ENCODE results near the gene KRTAP5-8.
"Not testable (repeated sequence)": the region's sequence is repeated elsewhere in the genome, so short reads cannot be mapped to it uniquely, and the experiment has no call there.

KRTAP5-8 gene

DNA sequence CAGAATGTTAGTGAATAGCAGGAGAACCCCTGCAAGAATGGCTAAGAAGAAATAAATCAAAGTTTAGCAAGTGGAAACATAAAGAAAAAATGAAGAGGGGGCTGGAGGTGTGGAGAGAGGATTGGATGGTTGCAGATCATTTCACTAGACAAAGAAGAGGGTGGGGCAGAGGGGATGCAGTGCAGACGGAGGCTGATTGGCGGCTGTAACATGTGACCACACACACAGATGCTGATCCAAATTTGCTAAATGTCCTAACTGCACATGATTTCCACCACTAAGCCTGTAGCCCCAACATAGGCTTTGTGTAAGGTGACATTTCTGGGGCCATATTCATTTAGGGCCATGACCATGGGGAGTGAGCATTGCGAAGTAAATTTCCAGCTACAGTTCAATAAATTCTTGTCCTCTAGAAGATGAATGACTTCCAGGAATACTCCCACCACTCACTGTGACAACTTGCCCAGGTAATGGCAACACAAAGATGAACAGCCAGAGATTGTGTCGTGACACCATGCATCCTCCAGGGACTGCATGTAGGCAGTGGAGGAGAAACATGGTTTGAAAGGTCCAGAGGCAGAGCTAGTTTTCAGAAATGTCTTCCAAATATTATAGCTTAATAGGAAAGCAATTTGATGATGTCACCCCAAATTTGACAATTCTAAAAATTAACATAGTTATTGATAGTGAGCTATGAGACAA is 38.0 kb downstream of the KRTAP5-8 start:
- no peak for DNase-seq

- DNase-seq = not testable (repeated sequence)
These were observed 39.1 kb downstream of the KRTAP5-8 start for GRCh38 chr11:71576688-71577465.

GRCh38 chr11:71577469-71578004 is 39.7 kb downstream of the KRTAP5-8 start:
- DNase-seq = no peak

DNA sequence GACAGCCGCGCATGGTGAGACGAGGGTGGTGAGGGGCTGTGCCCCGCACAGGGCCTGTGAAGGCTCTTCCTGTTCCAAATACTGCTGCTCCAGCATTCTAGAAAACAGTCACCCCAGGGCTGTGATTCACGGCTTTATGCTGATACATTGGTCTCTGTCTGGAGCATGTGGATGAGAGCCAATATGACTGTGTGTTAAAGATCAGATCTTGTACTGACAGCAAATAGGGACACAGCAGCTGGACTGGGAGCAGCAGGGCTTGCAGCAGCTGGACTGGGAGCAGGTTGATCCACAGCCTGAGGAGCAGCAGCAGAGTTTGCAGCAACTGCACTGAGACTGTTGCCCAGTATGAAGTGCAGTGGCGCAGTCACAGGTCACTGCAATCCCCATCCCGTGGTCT is 41.7 kb downstream of the KRTAP5-8 start:
- DNase-seq = not testable (repeated sequence)

DNA sequence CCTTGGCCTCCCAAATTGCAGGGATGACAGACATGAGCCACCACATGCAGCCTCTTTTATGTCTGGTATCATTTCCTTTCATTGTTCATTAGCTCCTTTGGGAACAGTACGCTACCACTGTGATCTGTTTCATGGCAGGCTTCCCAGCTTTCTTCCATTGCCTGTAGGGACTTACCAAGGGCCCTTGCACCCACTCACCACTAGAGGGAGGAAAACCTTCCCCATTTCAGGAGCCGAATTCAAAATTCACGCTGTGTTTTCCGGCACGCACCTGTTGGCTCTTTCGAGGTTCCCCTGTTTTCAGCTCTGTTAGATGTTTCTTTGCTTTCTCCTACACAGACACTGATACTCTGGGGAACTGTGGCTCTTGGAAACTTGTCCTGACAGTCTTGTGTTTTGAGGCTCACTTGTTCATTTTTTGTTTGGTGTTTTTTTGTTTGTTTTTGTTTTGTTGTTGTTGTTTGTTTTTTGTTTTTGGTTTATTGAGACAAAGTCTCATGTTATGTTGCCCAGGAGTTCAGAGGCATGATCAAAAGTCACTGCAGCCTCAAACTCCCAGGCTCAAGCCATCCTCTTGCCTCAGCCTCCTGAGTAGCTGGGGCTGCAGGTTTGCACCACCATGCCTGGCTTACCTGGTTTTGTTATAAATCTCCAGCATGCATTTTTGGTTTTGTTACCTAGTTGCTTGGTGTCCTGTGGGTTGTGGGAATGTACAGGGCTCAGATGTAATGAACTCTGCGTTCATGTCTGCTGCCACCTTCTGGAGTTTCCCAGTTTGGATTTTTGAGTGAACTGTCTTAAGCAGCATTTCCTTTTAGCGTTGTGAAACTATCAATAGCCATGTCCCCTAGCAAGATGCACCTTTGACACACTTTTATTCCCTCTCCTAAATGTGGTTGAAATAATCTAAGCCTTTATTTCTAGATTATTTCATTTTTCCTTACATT is 42.5 kb downstream of the KRTAP5-8 start:
- peak; percentile 48 for DNase-seq

DNA sequence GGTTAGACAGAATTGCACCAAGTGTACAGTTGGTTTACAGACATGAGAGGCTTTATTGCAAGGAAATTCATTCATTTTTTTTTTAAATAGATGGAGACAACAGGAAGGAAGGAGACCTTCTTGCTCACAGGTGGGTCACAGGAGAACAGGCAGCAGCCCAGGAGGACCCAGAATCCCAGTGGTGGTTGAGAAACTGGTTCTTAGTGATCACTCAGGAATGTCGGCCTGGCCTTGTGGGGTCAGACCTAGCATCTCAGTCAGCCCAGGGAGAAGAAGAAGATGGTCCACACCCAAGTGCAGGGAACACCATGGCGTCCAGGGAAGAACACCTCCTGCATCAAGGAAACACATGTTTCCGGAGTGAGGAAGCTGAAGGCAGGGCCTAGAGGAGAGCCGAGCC is 44.0 kb downstream of the KRTAP5-8 start:
- no peak for DNase-seq

DNA sequence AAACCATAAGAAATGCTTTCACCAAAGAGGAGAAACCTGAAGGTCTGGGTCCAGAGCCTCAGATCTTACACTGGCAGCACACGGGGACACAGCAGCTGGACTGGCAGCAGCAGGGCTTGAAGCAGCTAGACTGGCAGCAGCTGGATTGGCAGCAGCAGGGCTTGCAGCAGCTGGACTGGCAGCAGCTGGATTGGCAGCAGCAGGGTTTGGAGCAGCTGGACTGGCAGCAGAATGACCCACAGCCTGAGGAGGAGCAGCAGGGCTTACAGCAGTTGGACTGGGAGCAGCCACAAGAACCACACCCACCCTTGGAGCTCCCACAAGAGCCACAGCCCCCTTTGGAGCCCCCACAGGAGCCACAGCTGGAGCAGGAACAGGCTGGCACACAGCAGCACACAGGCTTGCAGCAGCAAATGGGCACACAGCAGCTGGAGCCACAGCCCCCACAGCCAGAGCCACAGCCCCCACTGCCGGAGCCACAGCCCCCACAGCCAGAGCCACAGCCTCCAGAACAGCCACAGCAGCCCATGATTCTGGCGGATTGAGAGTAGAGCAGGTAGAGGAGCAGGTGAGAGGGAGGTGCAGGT is 44.6 kb downstream of the KRTAP5-8 start, which contains the start of gene KRTAP5-11:
Gene KRTAP5-11, minus strand, starts transcription at position 567 of the 587 bp plus-strand sequence. Its CDS starts 38 bp downstream, at position 529.
- no peak for DNase-seq

GRCh38 chr11:71582969-71583368 is 45.1 kb downstream of the KRTAP5-8 start:
- DNase-seq = not testable (repeated sequence)

DNA sequence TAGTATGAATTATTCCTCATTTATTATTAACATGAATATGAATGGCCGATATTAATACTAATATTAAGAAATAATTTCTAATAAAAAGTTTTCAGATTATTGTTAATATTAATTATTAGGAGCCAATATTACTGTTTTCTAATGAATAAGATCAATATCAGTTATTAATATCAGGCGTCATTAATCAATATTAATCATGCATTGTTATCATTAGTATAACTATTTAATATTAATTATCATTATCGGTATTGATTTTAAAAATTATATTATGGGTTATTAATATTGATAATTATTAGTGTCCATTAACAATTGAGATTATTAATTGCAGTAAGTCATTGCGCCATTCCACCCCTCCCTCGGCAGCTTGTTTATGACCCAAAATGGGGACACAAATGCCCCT is 47.8 kb downstream of the KRTAP5-8 start:
- not testable (repeated sequence) for DNase-seq

GRCh38 chr11:71588314-71588713 is 50.5 kb downstream of the KRTAP5-8 start:
- not testable (repeated sequence) for DNase-seq

All from activated CD4-positive, alpha-beta T cell treated with anti-CD3 and anti-CD28 coated beads for 48 hours (primary cell).